CD14-positive monocyte (primary cell): ENCODE data around the gene IL17RA. TPM values are rescaled to one million over a fixed set of nuclear protein-coding genes. Genes with fewer than 3 reads are reported as not detected.

Experiments
- DNase-seq, 3 donors: peaks; one replicate each; pipeline ENCODE4 v3.0.0-alpha.2; 2011 to 2022
- H2AFZ ChIP-seq: 2 replicates; pipeline ENCODE4 v1.6.0; 2012; ENCODE audit warnings: mild to moderate bottlenecking, low read depth, low read length, inconsistent platforms; ENCODE audit not compliant: insufficient read depth, poor library complexity, severe bottlenecking
- H3K27ac ChIP-seq, 2 donors: 1 replicate in 1 of 2; 2 replicates in 1 of 2; pipeline ENCODE4 v1.5.1; 2012 to 2013; ENCODE audit warnings: low read length in 2 of 2, control low read depth in 1 of 2, inconsistent platforms in 1 of 2, low read depth in 1 of 2, mild to moderate bottlenecking in 1 of 2
- H3K27me3 ChIP-seq, 2 donors: one replicate each; pipeline versions ENCODE4 v1.6.0 to v1.6.1; 2011 to 2013; ENCODE audit warnings: low read length in 2 of 2; ENCODE audit not compliant: control insufficient read depth in 2 of 2, insufficient read depth in 2 of 2
- H3K36me3 ChIP-seq, 2 donors: replicated peaks in 1 of 2; 1 replicate in 1 of 2; 2 replicates in 1 of 2; pipeline versions ENCODE4 v1.5.1 to v1.6.1; 2012 to 2013; ENCODE audit warnings: low read length in 2 of 2, control low read depth in 1 of 2, inconsistent platforms in 1 of 2, mild to moderate bottlenecking in 1 of 2; ENCODE audit not compliant: insufficient read depth in 2 of 2, control insufficient read depth in 1 of 2
- H3K4me1 ChIP-seq, 2 donors: 1 replicate in 1 of 2; 2 replicates in 1 of 2; pipeline versions ENCODE4 v1.5.1 to v1.6.1; 2012 to 2013; ENCODE audit warnings: low read length in 2 of 2, control low read depth in 1 of 2, inconsistent platforms in 1 of 2, mild to moderate bottlenecking in 1 of 2, moderate library complexity in 1 of 2; ENCODE audit not compliant: insufficient read depth in 2 of 2, control insufficient read depth in 1 of 2
- H3K4me2 ChIP-seq: replicated peaks from 2 replicates; pipeline ENCODE3; 2012; ENCODE audit warnings: low read length, moderate library complexity, mild to moderate bottlenecking; ENCODE audit not compliant: poor library complexity, severe bottlenecking; ENCODE audit errors: extremely low read depth
- H3K4me3 ChIP-seq, 3 experiments: fragments of 200-600 bp in 1 of 3; sonication (generic) in 1 of 3; replicated peaks in 1 of 3; 1 replicate in 2 of 3; 2 replicates in 1 of 3; pipeline ENCODE4 v1.5.1; 2011 to 2013; ENCODE audit warnings: low read length in 3 of 3, mild to moderate bottlenecking in 3 of 3, control low read depth in 2 of 3, low read depth in 2 of 3, inconsistent platforms in 1 of 3, moderate library complexity in 1 of 3
- H3K79me2 ChIP-seq: 2 replicates; pipeline ENCODE4 v1.6.0; 2012; ENCODE audit warnings: mild to moderate bottlenecking, control low read depth, inconsistent platforms, low read length, moderate library complexity; ENCODE audit not compliant: insufficient read depth
- H3K9ac ChIP-seq: 2 replicates; pipeline ENCODE4 v1.6.0; 2017; ENCODE audit warnings: low read length, mild to moderate bottlenecking; ENCODE audit not compliant: insufficient read depth, poor library complexity, severe bottlenecking
- H3K9me3 ChIP-seq, 2 donors: replicated peaks in 1 of 2; 1 replicate in 1 of 2; 2 replicates in 1 of 2; pipeline versions ENCODE4 v1.5.1 to v1.6.1; 2012 to 2013; ENCODE audit warnings: low read length in 2 of 2, control low read depth in 1 of 2; ENCODE audit not compliant: control insufficient read depth in 1 of 2, insufficient read depth in 1 of 2
- H4K20me1 ChIP-seq: 2 replicates; pipeline ENCODE4 v1.6.0; 2012; ENCODE audit warnings: mild to moderate bottlenecking, low read length, control low read depth, moderate library complexity; ENCODE audit not compliant: insufficient read depth
- H3K27ac Mint-ChIP-seq, 7 donors: one replicate each; pipeline ENCODE4 v1.8.0; 2020; ENCODE audit warnings: mild to moderate bottlenecking in 7 of 7, mixed read lengths in 7 of 7, moderate library complexity in 6 of 7, inconsistent platforms in 2 of 7
- H3K27me3 Mint-ChIP-seq, 3 donors: one replicate each; pipeline ENCODE4 v1.8.0; 2021 to 2022; ENCODE audit warnings: low read depth in 3 of 3, mild to moderate bottlenecking in 3 of 3, mixed read lengths in 3 of 3, moderate library complexity in 3 of 3, inconsistent platforms in 1 of 3
- H3K36me3 Mint-ChIP-seq, 2 donors: one replicate each; pipeline ENCODE4 v1.8.0; 2020; ENCODE audit warnings: mixed read lengths in 2 of 2, inconsistent platforms in 1 of 2, mild to moderate bottlenecking in 1 of 2
- H3K4me1 Mint-ChIP-seq: one replicate; pipeline ENCODE4 v1.8.0; 2020; ENCODE audit warnings: mild to moderate bottlenecking, mixed read lengths
- H3K4me3 Mint-ChIP-seq, 2 donors: one replicate each; pipeline ENCODE4 v1.8.0; 2020; ENCODE audit warnings: mild to moderate bottlenecking in 2 of 2, mixed read lengths in 2 of 2, moderate library complexity in 1 of 2
- H3K9me3 Mint-ChIP-seq, 7 donors: one replicate each; pipeline ENCODE4 v1.8.0; 2020 to 2022; ENCODE audit warnings: mixed read lengths in 7 of 7, mild to moderate bottlenecking in 6 of 7, moderate library complexity in 6 of 7, inconsistent platforms in 2 of 7
- CTCF ChIP-seq: fragments of 200-600 bp; IDR thresholded peaks from one replicate; pipeline ENCODE4 v1.8.0; 2022; ENCODE audit warnings: antibody characterized with exemption, mild to moderate bottlenecking
- WGBS: methylation state at CpG from one replicate; pipeline ENCODE4 v1.1.5; 2013; ENCODE audit warnings: missing lambda C conversion rate; ENCODE audit not compliant: insufficient coverage; 5-methylcytosine and 5-hydroxymethylcytosine counted together
- intact Hi-C, 2 donors: fragments of 100-400 bp; cut with micrococcal nuclease; formaldehyde crosslinking; loops; one replicate each; pipeline versions ENCODE4 v1.15.0 to v1.15.1; 2023
- polyA plus RNA-seq, 3 donors: library from polyadenylated mRNA; depleted of rRNA in 1 of 3; unstranded in 2 of 3; stranded (reverse) in 1 of 3; fragments of 300-500 nt in 2 of 3; fragments of >200 nt in 1 of 3; fragmentation: Illumina TruSeq in 2 of 3; gene quantifications; 1 replicate in 2 of 3; 2 replicates in 1 of 3; pipeline ENCODE4 v1.2.3, GENCODE V29; 2012 to 2021

The IL17RA gene
- polyA plus RNA-seq, 3 donors, result 68.3 to 118 (median 96.7) TPM

GRCh38 chr22:17137861-17138425 is 53.1 kb downstream of the IL17RA start:
- Histone ChIP-seq H3K27ac (no peak overlapping the region), H2AFZ (no peak overlapping the region), H3K27me3 (no peaks in the 10 kb centered on the region), H3K4me2 (no peak overlapping the region), H4K20me1 (peaks cover 28% of the 10 kb centered on the region), H3K9ac (no peak overlapping the region), H3K4me3 (no peak overlapping the region), H3K4me1 (no peaks in the 10 kb centered on the region), H3K36me3 (peaks cover 70 to 74% of the 10 kb centered on the region in 2 donors), H3K79me2 (peaks cover 28% of the 10 kb centered on the region), H3K9me3 (no peaks in the 10 kb centered on the region)
- Mint-ChIP-seq H3K9me3 (no peaks in the 10 kb centered on the region), H3K4me3 (no peak overlapping the region), H3K27me3 (peaks cover 0 to 6% (median 1%) of the 10 kb centered on the region in 3 donors), H3K27ac (peak overlapping the region in 3 of 7 donors; percentile 10 to 74 (median 38)), H3K4me1 (peaks cover 11% of the 10 kb centered on the region), H3K36me3 (peaks cover 63 to 83% of the 10 kb centered on the region in 2 donors)
- no peak for DNase-seq
- intact Hi-C loops, result no loop called here
- WGBS, result 98% methylated on average over 12 of the region's 17 CpGs
- TF ChIP-seq CTCF, result no peak

- intact Hi-C loops, result no loop called here
- H3K4me3 ChIP-seq, result no peak overlapping the region
- peaks cover 34% of the 10 kb centered on the region for H3K79me2 ChIP-seq
- peaks cover 68 to 88% of the 10 kb centered on the region in 2 donors for H3K36me3 Mint-ChIP-seq
- H2AFZ ChIP-seq, result no peak overlapping the region
- H4K20me1 ChIP-seq, result peaks cover 28% of the 10 kb centered on the region
- H3K9ac ChIP-seq, result no peak overlapping the region
- H3K9me3 Mint-ChIP-seq, result no peaks in the 10 kb centered on the region
- peaks cover 11% of the 10 kb centered on the region for H3K4me1 Mint-ChIP-seq
- peaks cover 0 to 6% (median 1%) of the 10 kb centered on the region in 3 donors for H3K27me3 Mint-ChIP-seq
- DNase-seq, result no peak
- no peak overlapping the region for H3K27ac ChIP-seq
- H3K4me1 ChIP-seq, result no peaks in the 10 kb centered on the region
- no peak overlapping the region for H3K4me2 ChIP-seq
- no peak for TF ChIP-seq CTCF
- peaks cover 75 to 80% of the 10 kb centered on the region in 2 donors for H3K36me3 ChIP-seq
- no peaks in the 10 kb centered on the region for H3K9me3 ChIP-seq
- WGBS, result 90% methylated on average over 9 of the region's 11 CpGs
- H3K27me3 ChIP-seq, result no peaks in the 10 kb centered on the region
- H3K27ac Mint-ChIP-seq, result peak overlapping the region in 1 of 7 donors; percentile 52
- no peak overlapping the region for H3K4me3 Mint-ChIP-seq
These were observed 53.7 kb downstream of the IL17RA start for GRCh38 chr22:17138513-17138912.
